Breast epithelium (tissue), 4 donors: ENCODE results near the gene PRKCSH. TPM values are rescaled to one million over a fixed set of nuclear protein-coding genes. Genes with fewer than 3 reads are reported as not detected.
"Not testable (repeated sequence)": the region's sequence is repeated elsewhere in the genome, so short reads cannot be mapped to it uniquely, and the experiment has no call there.

Experiments
- DNase-seq, 2 donors: peaks; one replicate each; pipeline ENCODE4 v3.0.0-alpha.2; 2019; ENCODE audit warnings: low spot score in 2 of 2
- H3K27ac ChIP-seq, 2 donors: fragments of 200-600 bp; sonication (generic) in 1 of 2; one replicate each; pipeline ENCODE4 v1.5.1; 2016 to 2019; ENCODE audit warnings: mild to moderate bottlenecking in 1 of 2
- H3K27me3 ChIP-seq, 2 donors: fragments of 200-600 bp; sonication (generic) in 1 of 2; one replicate each; pipeline versions ENCODE4 v1.5.1 to v1.6.0; 2017 to 2019; ENCODE audit warnings: control low read depth in 1 of 2, mild to moderate bottlenecking in 1 of 2
- H3K36me3 ChIP-seq: fragments of 200-600 bp; one replicate; pipeline ENCODE4 v1.5.1; 2019
- H3K4me1 ChIP-seq, 2 donors: fragments of 200-600 bp; sonication (generic); one replicate each; pipeline ENCODE4 v1.5.1; 2016 to 2019; ENCODE audit warnings: control low read depth in 1 of 2
- H3K4me3 ChIP-seq, 3 donors: fragments of 200-600 bp; sonication (generic); 1 replicate in 2 of 3; 2 replicates in 1 of 3; pipeline ENCODE4 v1.5.1; 2016 to 2019; ENCODE audit warnings: mild to moderate bottlenecking in 3 of 3, moderate library complexity in 2 of 3
- H3K9me3 ChIP-seq, 2 donors: fragments of 200-600 bp; sonication (generic) in 1 of 2; one replicate each; pipeline ENCODE4 v1.5.1; 2016 to 2019; ENCODE audit warnings: control low read depth in 1 of 2
- CTCF ChIP-seq, 3 donors: fragments of 450-650 bp; IDR thresholded peaks; one replicate each; pipeline ENCODE4 v1.5.1; 2016 to 2017; ENCODE audit warnings: antibody characterized with exemption in 3 of 3, mild to moderate bottlenecking in 3 of 3, moderate library complexity in 3 of 3
- POLR2A ChIP-seq: fragments of 450-650 bp; IDR thresholded peaks from one replicate; pipeline ENCODE4 v1.6.1; 2016; ENCODE audit warnings: antibody characterized with exemption, mild to moderate bottlenecking, moderate library complexity
- POLR2AphosphoS5 ChIP-seq, 3 donors: sonication (generic); formaldehyde crosslinking; IDR thresholded peaks; one replicate each; pipeline ENCODE4 v1.6.1; 2017; ENCODE audit warnings: antibody characterized with exemption in 3 of 3
- intact Hi-C: fragments of 100-400 bp; cut with DNase I; formaldehyde crosslinking; loops from one replicate; pipeline ENCODE4 v1.15.1; 2023; ENCODE audit warnings: low total_unique reads
- total RNA-seq, 3 donors: library from RNA; depleted of rRNA; stranded (reverse); fragments of >200 nt; gene quantifications; one replicate each; pipeline ENCODE4 v1.1.0, GENCODE V29; 2016

The PRKCSH gene
- total RNA-seq, 3 donors from 2014 or later, result 69.5 to 95.9 (median 92.1) TPM

DNA sequence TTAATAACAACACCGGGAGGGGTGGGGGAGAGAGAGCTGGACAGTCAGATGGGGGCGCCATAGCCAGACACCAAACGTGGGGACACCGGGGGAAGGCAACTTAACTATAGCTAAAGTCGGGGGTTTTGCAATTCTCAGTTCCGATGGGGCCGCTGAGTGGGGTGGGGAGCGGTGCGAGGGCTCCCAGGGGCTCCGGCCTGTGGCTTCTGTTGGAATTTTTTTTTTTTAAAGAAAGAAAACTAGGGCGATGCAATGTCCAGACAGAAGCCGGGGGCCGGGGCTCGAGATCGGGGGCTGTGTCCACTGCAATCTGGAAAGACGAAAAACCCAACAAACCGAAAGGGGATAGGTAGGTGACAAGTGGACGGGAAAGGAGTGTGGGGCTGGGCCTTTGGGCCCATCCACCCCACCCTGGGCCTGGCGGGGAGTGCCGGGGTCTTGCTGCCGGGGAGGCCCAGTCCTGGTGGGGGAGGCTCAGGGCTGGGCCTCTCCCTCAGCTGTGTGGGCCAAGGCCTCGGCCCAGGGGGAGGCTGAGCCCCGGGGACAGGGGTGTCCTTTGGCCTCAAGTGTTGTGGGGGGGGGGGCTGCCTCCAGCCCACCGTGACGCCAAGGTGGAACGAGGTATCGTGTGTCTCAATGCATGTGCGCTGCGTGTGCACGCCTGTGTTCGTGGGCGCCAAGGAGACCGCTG lies 17.3 kb downstream of the PRKCSH start:
- Histone ChIP-seq H3K4me1 (no peaks in the 10 kb centered on the region), H3K27me3 (no peaks in the 10 kb centered on the region), H3K9me3 (no peaks in the 10 kb centered on the region), H3K27ac (no peak overlapping the region), H3K36me3 (peaks cover 9% of the 10 kb centered on the region), H3K4me3 (no peak overlapping the region)
- TF ChIP-seq POLR2AphosphoS5 (IDR thresholded peaks at IDR 0.05) (no peak), POLR2A (no peak), CTCF (IDR thresholded peaks at IDR 0.05) (no peak)
- DNase-seq, result no peak
- intact Hi-C loops, result no loop called here

- no peaks in the 10 kb centered on the region for H3K9me3 ChIP-seq
- no peaks in the 10 kb centered on the region for H3K27me3 ChIP-seq
- no peak overlapping the region for H3K27ac ChIP-seq
- intact Hi-C loops, result no loop called here
- no peak overlapping the region for H3K4me3 ChIP-seq
- peaks cover under 1% of the 10 kb centered on the region for H3K36me3 ChIP-seq
- no peak for TF ChIP-seq CTCF (IDR thresholded peaks at IDR 0.05)
- TF ChIP-seq POLR2AphosphoS5 (IDR thresholded peaks at IDR 0.05), result no peak
- TF ChIP-seq POLR2A, result no peak
- H3K4me1 ChIP-seq, result no peaks in the 10 kb centered on the region
- no peak for DNase-seq
Observed at GRCh38 chr19:11453468-11454341, 18.3 kb downstream of the PRKCSH start.

DNA sequence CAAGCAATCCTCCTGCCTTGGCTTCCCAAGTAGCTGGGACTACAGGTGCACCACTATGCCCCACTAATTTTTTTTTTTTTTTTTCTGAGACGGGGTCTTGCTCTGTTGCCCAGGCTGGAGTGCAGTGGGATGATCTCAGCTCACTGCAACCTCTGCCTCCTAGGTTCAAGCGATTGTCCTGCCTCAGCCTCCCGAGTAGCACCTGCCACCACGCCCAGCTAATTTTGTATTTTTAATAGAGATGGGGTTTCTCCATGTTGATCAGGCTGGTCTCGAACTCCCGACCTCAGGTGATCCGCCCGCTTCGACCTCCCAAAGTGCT lies 19.8 kb downstream of the PRKCSH start:
- DNase-seq, intact Hi-C loops, H3K4me3 ChIP-seq, H3K27me3 ChIP-seq, H3K4me1 ChIP-seq, H3K27ac ChIP-seq, H3K9me3 ChIP-seq, H3K36me3 ChIP-seq: not testable (repeated sequence)

DNA sequence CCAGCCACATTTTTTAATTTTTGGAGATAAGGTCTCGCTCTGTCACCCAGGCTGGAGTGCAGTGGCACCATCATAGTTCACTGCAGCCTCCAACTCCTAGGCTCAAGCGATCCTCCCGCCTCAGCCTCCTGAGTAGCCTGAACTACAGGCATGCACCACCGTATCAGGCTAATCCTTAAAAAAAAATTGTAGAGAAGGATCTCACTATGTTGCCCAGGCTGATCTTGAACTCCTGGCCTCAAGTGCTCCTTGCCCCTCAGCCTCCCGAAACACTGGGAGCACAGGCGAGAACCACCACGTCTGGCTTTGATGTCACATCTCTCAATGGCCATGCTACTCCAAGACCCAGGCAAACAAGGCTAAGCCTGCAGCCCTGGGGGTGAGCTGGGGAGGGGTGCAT lies 21.2 kb downstream of the PRKCSH start:
- Histone ChIP-seq H3K36me3 (no peaks in the 10 kb centered on the region), H3K4me3 (no peak overlapping the region)

GRCh38 chr19:11457115-11457514 lies 21.7 kb downstream of the PRKCSH start:
- no peak overlapping the region for H3K4me3 ChIP-seq
- H3K4me1 ChIP-seq, result no peaks in the 10 kb centered on the region
- H3K36me3 ChIP-seq, result no peaks in the 10 kb centered on the region
- TF ChIP-seq POLR2AphosphoS5 (IDR thresholded peaks at IDR 0.05), result no peak
- DNase-seq, result no peak
- no peaks in the 10 kb centered on the region for H3K27me3 ChIP-seq
- H3K27ac ChIP-seq, result no peak overlapping the region
- H3K9me3 ChIP-seq, result no peaks in the 10 kb centered on the region
- intact Hi-C loops, result no loop called here

More for the DNA sequence above, 21.2 kb downstream of the PRKCSH start:
- Histone ChIP-seq H3K27me3 (no peaks in the 10 kb centered on the region), H3K4me1 (no peaks in the 10 kb centered on the region), H3K27ac (no peak overlapping the region), H3K9me3 (no peaks in the 10 kb centered on the region)
- intact Hi-C loops, result no loop called here
- no peak for DNase-seq
- no peak for TF ChIP-seq CTCF (IDR thresholded peaks at IDR 0.05)
- TF ChIP-seq POLR2AphosphoS5 (IDR thresholded peaks at IDR 0.05), result no peak
- no peak for TF ChIP-seq POLR2A

GRCh38 chr19:11457831-11458230 lies 22.4 kb downstream of the PRKCSH start:
- Histone ChIP-seq H3K9me3 (no peaks in the 10 kb centered on the region), H3K27ac (no peak overlapping the region), H3K4me1 (no peaks in the 10 kb centered on the region), H3K27me3 (no peaks in the 10 kb centered on the region), H3K36me3 (no peaks in the 10 kb centered on the region), H3K4me3 (no peak overlapping the region)
- intact Hi-C loops, result no loop called here
- TF ChIP-seq POLR2AphosphoS5 (IDR thresholded peaks at IDR 0.05), result no peak
- TF ChIP-seq POLR2A, result no peak
- TF ChIP-seq CTCF (IDR thresholded peaks at IDR 0.05), result no peak
- no peak for DNase-seq
